ENCODE measurements around the gene MLKL.

Gene MLKL

GRCh38 chr16:74735162-74735452 lies 34.4 kb upstream of the MLKL start:
- no peaks in the 10 kb centered on the region for H3K4me1 ChIP-seq
- no peak for TF ChIP-seq CTCF (IDR thresholded peaks at IDR 0.05; ENCODE audit: low read depth, low read length)
- H3K4me3 ChIP-seq (ENCODE audit: low read depth, low read length) = no peak overlapping the region
- no peak for DNase-seq
- H3K9me3 ChIP-seq = no peaks in the 10 kb centered on the region
- no peaks in the 10 kb centered on the region for H3K36me3 ChIP-seq
- H3K27me3 ChIP-seq = no peaks in the 10 kb centered on the region

DNA sequence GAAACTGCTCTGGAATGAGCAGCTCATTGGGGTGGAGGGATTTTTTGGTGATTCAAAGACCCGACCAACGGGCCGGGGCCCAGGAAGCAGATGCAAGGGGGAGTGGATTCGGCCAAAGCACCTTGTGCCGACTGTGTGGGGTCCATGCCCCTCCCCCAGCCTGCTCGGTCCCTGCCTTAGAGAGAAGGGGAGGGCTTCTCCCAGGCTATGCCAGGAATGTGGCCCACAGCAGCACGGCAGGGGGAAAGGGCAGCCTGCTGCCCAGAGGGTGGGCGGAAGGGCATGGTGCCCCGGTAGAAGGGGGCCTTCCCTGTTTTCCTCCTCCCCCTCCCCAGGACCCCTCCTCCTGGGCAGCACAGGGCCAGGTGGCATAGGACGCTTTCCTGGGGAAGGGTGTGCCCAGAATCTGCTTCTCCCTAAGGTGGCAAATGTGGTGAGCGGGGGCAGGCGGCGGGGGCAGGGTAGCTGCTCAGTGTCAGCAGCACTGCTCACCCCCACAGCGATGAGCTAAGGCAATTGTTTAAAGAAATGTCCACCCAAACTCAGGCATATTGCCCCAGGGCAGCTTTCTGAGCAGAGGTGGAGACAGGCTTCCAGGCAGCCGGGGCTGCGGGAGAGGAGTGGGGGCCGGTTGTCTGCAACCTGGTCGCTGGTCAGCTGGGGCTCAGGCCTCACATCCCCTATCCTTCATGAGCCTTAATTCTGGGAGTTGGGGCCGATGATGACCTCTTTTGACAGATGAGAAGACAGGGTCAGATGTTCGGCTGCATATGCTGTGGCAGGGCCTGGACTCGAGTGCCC lies 33.9 kb upstream of the MLKL start:
- H3K27me3 ChIP-seq = no peaks in the 10 kb centered on the region
- no peak for DNase-seq
- H3K4me3 ChIP-seq (ENCODE audit: low read depth, low read length) = no peak overlapping the region
- no peaks in the 10 kb centered on the region for H3K36me3 ChIP-seq
- no peak for TF ChIP-seq CTCF (IDR thresholded peaks at IDR 0.05; ENCODE audit: low read depth, low read length)
- H3K9me3 ChIP-seq = no peaks in the 10 kb centered on the region
- no peaks in the 10 kb centered on the region for H3K4me1 ChIP-seq

GRCh38 chr16:74732707-74733350 lies 32.2 kb upstream of the MLKL start:
- Histone ChIP-seq H3K4me1 (no peaks in the 10 kb centered on the region), H3K36me3 (no peaks in the 10 kb centered on the region), H3K4me3 (ENCODE audit: low read depth, low read length) (no peak overlapping the region), H3K27me3 (no peaks in the 10 kb centered on the region), H3K9me3 (no peaks in the 10 kb centered on the region)
- TF ChIP-seq CTCF (IDR thresholded peaks at IDR 0.05; ENCODE audit: low read depth, low read length) = no peak
- DNase-seq = no peak

GRCh38 chr16:74731853-74732477 lies 31.3 kb upstream of the MLKL start:
- no peaks in the 10 kb centered on the region for H3K4me1 ChIP-seq
- H3K36me3 ChIP-seq = no peaks in the 10 kb centered on the region
- no peaks in the 10 kb centered on the region for H3K27me3 ChIP-seq
- no peak for TF ChIP-seq CTCF (IDR thresholded peaks at IDR 0.05; ENCODE audit: low read depth, low read length)
- no peak overlapping the region for H3K4me3 ChIP-seq (ENCODE audit: low read depth, low read length)
- no peaks in the 10 kb centered on the region; the same call in 1 of the 2 replicates for H3K9me3 ChIP-seq
- no peak for DNase-seq

DNA sequence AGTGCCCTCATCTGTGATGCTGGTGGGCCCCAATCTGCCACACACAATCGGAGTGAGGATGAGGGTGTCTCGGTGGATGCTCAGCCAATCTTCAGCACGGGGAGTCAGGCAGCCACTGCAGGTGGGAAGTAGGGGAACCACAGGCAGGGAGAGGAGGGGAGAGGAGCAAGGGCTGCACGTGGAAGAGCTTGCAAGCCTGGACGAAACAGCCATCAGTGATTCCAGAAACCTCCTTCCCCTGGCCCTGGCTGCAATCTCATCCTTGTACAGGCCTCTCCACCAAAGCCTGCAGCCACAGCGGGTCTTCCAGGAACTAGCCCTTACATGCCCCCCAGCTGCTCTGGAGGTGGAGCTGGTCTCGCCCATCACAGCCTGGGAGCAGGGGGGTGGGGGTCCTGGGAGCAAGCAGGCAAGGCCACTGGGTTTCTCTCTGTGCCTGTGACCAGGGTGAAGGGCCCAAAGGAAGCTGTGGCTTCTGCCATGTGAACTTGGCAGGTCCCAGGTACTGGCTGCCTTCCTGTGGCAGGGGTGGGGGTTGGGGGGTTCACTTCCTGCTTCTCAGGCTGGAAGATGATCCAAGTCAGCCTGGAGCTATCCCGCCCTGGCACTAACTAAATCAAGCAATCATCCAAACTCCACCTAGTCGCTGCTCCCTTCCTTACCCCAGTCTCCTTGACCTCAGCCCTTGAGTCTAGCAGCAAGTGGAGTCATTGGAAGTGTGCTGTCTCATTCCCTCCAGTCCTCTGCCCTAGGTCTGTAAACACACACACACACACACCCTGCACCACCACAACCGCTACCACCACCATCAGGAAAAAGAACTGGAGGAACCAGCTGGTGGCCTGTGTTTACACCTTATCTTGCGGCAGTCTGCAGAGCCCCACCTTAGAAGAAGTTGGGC lies 29.4 kb upstream of the MLKL start:
- no peaks in the 10 kb centered on the region for H3K27me3 ChIP-seq
- no peaks in the 10 kb centered on the region for H3K36me3 ChIP-seq
- H3K4me3 ChIP-seq (ENCODE audit: low read depth, low read length) = no peak overlapping the region
- no peaks in the 10 kb centered on the region for H3K4me1 ChIP-seq
- no peak for TF ChIP-seq CTCF (IDR thresholded peaks at IDR 0.05; ENCODE audit: low read depth, low read length)
- DNase-seq = no peak
- H3K9me3 ChIP-seq = no peaks in the 10 kb centered on the region; the same call in 1 of the 2 replicates
